Measurements from ENCODE around the gene CEACAM1.
"Not testable (repeated sequence)": the region's sequence is repeated elsewhere in the genome, so short reads cannot be mapped to it uniquely, and the experiment has no call there.

The CEACAM1 gene

DNA sequence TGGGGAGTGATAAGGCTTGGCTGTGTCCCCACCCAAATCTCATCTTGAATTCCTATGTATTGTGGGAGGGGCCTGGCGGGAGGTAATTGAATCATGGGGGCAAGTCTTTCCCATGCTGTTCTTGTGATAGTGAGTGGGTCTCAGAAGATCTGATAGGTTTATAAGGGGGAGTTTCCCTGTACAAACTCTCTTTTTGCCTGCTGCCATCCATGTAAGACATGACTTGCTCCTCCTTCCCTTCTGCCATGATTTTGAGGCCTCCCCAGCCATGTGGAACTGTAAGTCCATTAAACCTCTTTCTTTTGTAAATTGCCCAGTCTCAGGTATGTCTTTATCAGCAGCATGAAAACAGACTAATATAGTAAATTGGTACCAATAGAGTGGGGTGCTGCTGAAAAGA, 20.8 kb upstream of the CEACAM1 start:
- H3K27me3 ChIP-seq (ENCODE audit: control insufficient read depth, insufficient read depth, low read length, poor library complexity, severe bottlenecking); H3K27ac ChIP-seq (ENCODE audit: insufficient read depth, low read depth, low read length, poor library complexity, severe bottlenecking); H3K36me3 ChIP-seq (ENCODE audit: control insufficient read depth, insufficient read depth, low read length); H3K4me3 ChIP-seq (ENCODE audit: insufficient read depth, low read depth, low read length); H3K4me1 ChIP-seq (ENCODE audit: control insufficient read depth, insufficient read depth, low read length); H3K9me3 ChIP-seq (ENCODE audit: control insufficient read depth, low read length): not testable (repeated sequence)
- WGBS, 2 experiments: 92 to 93% methylated on average over 1 of the region's 1 CpG

DNA sequence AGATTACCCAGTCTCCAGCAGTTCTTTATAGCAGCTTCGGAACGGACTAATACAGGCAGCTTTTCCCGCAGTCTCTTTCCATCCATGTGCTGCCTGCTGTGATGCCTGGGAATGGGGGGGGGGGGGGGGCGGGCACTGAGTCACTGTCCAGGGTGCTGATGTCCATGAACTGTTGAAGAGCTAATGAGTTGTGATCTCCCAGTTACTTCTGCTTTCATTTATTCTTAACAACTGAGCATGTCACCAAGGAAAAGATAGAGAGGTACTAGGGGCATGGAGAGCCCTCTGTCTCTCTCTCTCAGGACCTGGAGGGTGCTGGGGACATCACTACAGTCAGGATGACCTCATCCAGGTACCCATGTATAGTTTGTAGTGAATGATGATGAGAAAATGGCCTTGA, 20.3 kb upstream of the CEACAM1 start:
- no peaks in the 10 kb centered on the region for H3K27me3 ChIP-seq (ENCODE audit: control insufficient read depth, insufficient read depth, low read length, poor library complexity, severe bottlenecking)
- H3K9me3 ChIP-seq (ENCODE audit: control insufficient read depth, low read length): no peaks in the 10 kb centered on the region
- no peaks in the 10 kb centered on the region for H3K36me3 ChIP-seq (ENCODE audit: control insufficient read depth, insufficient read depth, low read length)
- H3K4me1 ChIP-seq (ENCODE audit: control insufficient read depth, insufficient read depth, low read length): no peaks in the 10 kb centered on the region
- H3K4me3 ChIP-seq (ENCODE audit: insufficient read depth, low read depth, low read length): no peak overlapping the region
- H3K27ac ChIP-seq (ENCODE audit: insufficient read depth, low read depth, low read length, poor library complexity, severe bottlenecking): no peak overlapping the region
- 79 to 80% methylated on average over 2 of the region's 4 CpGs for WGBS, 2 experiments

DNA sequence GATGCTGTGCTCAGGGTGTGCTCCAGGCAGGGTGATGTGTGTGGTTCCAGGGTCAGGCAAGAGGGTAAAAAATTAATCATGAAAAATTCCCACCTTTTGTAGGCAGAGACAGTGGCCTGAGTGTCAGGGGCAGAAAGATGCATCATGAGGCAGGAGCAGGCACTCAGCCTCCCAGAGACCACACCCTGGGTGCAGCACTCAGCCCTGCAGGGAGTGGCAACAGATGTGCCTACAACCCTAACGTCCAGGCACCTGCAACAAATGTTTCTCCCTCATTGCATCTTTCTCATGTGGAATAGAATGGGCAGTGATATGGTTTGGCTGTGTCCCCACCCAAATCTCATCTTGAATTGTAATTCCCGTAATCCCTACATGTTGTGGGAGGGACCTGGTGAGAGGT, 19.6 kb upstream of the CEACAM1 start:
- no peak overlapping the region for H3K4me3 ChIP-seq (ENCODE audit: insufficient read depth, low read depth, low read length)
- H3K27ac ChIP-seq (ENCODE audit: insufficient read depth, low read depth, low read length, poor library complexity, severe bottlenecking): no peak overlapping the region
- no peaks in the 10 kb centered on the region for H3K4me1 ChIP-seq (ENCODE audit: control insufficient read depth, insufficient read depth, low read length)
- H3K9me3 ChIP-seq (ENCODE audit: control insufficient read depth, low read length): no peaks in the 10 kb centered on the region
- no peaks in the 10 kb centered on the region for H3K27me3 ChIP-seq (ENCODE audit: control insufficient read depth, insufficient read depth, low read length, poor library complexity, severe bottlenecking)
- WGBS, 2 experiments: 69 to 70% methylated on average over 2 of the region's 2 CpGs
- H3K36me3 ChIP-seq (ENCODE audit: control insufficient read depth, insufficient read depth, low read length): no peaks in the 10 kb centered on the region

DNA sequence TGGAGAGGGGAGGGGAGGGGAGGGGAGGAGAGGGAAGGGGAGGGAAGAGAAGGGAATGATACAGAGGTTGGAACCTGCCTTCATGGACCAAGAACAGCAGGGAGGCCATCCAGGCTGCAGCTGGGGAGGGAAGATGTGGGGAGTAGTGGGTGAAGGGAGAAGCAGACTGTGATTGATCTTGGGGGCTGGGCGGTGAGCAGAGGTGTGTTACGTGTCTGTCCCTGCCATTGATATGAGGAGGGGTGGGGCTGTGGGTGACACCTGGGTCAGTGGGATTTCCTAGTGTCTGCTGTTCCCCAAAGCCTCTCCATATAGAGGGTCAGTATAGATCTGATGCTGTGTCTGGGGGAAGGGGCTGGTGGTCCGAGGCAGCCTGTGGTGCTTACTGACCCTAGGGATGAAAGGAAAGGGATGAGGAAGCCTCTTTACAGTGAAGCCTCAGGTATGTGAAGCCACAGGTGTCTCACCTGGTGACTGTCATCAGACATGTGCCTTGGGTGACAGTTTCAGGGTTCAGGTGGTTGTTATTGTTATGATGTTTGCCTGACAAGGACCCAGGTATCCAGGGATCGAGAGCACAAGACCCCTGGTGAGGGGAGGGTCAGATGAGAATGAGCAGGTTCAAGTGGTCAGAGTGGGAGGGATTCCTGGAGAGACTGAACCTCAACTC, 18.7 kb upstream of the CEACAM1 start:
- WGBS, 2 experiments: 83 to 87% methylated on average over 4 of the region's 4 CpGs
- H3K27me3 ChIP-seq (ENCODE audit: control insufficient read depth, insufficient read depth, low read length, poor library complexity, severe bottlenecking): no peaks in the 10 kb centered on the region
- H3K9me3 ChIP-seq (ENCODE audit: control insufficient read depth, low read length): no peaks in the 10 kb centered on the region
- H3K4me1 ChIP-seq (ENCODE audit: control insufficient read depth, insufficient read depth, low read length): no peaks in the 10 kb centered on the region
- no peak overlapping the region for H3K4me3 ChIP-seq (ENCODE audit: insufficient read depth, low read depth, low read length)
- no peaks in the 10 kb centered on the region for H3K36me3 ChIP-seq (ENCODE audit: control insufficient read depth, insufficient read depth, low read length)
- H3K27ac ChIP-seq (ENCODE audit: insufficient read depth, low read depth, low read length, poor library complexity, severe bottlenecking): no peak overlapping the region

DNA sequence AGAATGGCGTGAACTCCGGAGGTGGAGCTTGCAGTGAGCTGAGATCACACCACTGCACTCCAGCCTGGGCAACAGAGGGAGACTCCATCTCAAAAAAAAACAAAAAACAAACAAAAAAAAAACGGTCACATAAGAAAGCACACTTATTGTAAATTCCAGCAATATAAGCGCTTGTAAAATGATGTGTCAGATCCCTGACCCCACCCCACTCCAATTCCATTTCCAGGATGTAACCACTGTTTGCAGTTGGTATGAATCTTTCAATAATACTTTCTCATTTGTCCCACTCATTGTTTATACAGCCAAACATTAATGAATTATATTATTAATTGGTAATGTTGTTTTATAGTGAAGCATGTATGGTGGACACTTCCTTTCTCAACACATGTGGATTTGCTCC, 15.9 kb upstream of the CEACAM1 start:
- no peaks in the 10 kb centered on the region for H3K36me3 ChIP-seq (ENCODE audit: control insufficient read depth, insufficient read depth, low read length)
- 89 to 91% methylated on average over 4 of the region's 4 CpGs for WGBS, 2 experiments
- peaks cover 13% of the 10 kb centered on the region for H3K4me1 ChIP-seq (ENCODE audit: control insufficient read depth, insufficient read depth, low read length)
- no peaks in the 10 kb centered on the region for H3K27me3 ChIP-seq (ENCODE audit: control insufficient read depth, insufficient read depth, low read length, poor library complexity, severe bottlenecking)
- no peak overlapping the region for H3K4me3 ChIP-seq (ENCODE audit: insufficient read depth, low read depth, low read length)
- H3K27ac ChIP-seq (ENCODE audit: insufficient read depth, low read depth, low read length, poor library complexity, severe bottlenecking): no peak overlapping the region
- H3K9me3 ChIP-seq (ENCODE audit: control insufficient read depth, low read length): no peaks in the 10 kb centered on the region

DNA sequence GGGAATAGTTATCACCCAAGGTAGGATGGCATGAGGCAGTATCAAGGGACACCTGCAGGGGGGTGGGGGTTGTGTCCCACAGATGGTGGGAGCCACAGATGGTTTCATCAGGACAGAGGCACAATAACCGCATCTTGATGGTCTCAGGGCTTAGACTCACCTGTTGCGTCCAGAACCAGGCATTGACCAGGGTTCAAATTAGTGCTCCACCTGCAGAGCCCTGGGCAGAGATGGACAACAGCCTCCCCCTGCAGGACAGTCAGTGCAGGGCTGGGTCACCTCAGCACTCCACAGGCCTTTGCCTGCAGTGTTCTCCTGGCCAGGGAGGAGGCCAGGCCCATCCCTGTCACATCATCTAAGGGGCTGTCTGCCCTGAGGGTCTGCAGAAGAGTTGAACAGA, 14.5 kb upstream of the CEACAM1 start:
- H3K27ac ChIP-seq (ENCODE audit: insufficient read depth, low read depth, low read length, poor library complexity, severe bottlenecking): no peak overlapping the region
- no peaks in the 10 kb centered on the region for H3K27me3 ChIP-seq (ENCODE audit: control insufficient read depth, insufficient read depth, low read length, poor library complexity, severe bottlenecking)
- H3K4me1 ChIP-seq (ENCODE audit: control insufficient read depth, insufficient read depth, low read length): peaks cover 14% of the 10 kb centered on the region
- no peaks in the 10 kb centered on the region for H3K9me3 ChIP-seq (ENCODE audit: control insufficient read depth, low read length)
- 95 to 97% methylated on average over 2 of the region's 2 CpGs for WGBS, 2 experiments
- H3K4me3 ChIP-seq (ENCODE audit: insufficient read depth, low read depth, low read length): no peak overlapping the region
- no peaks in the 10 kb centered on the region for H3K36me3 ChIP-seq (ENCODE audit: control insufficient read depth, insufficient read depth, low read length)

DNA sequence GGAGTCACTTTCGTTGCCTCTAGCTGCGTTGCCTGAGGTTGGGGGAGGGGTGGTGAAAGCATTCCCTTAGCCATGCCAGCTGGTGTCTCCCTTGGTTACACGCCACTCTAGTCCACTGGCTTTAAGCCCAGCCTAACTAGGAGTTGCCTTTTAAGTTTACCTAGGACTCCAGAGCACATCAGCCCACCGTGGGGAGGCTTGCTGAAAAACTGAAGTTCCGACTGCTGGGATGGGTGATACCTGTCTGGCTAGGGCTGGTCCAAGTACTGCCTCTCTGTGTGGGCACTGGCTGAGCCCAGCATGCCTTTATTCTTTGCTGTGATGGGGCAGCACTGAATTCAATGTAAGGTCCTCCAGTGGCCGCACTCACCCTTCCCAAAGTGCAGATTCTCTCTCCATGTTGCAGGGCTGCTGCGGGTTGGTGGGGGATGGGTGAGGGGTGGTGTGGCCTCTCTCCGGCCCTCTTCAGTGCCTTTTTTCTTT, 11.8 kb upstream of the CEACAM1 start:
- H3K27me3 ChIP-seq (ENCODE audit: control insufficient read depth, insufficient read depth, low read length, poor library complexity, severe bottlenecking): no peaks in the 10 kb centered on the region
- no peaks in the 10 kb centered on the region for H3K36me3 ChIP-seq (ENCODE audit: control insufficient read depth, insufficient read depth, low read length)
- 40 to 43% methylated on average over 8 of the region's 8 CpGs for WGBS, 2 experiments
- H3K4me3 ChIP-seq (ENCODE audit: insufficient read depth, low read depth, low read length): no peak overlapping the region
- H3K4me1 ChIP-seq (ENCODE audit: control insufficient read depth, insufficient read depth, low read length): peaks cover 14% of the 10 kb centered on the region
- H3K9me3 ChIP-seq (ENCODE audit: control insufficient read depth, low read length): no peaks in the 10 kb centered on the region
- no peak overlapping the region for H3K27ac ChIP-seq (ENCODE audit: insufficient read depth, low read depth, low read length, poor library complexity, severe bottlenecking)

DNA sequence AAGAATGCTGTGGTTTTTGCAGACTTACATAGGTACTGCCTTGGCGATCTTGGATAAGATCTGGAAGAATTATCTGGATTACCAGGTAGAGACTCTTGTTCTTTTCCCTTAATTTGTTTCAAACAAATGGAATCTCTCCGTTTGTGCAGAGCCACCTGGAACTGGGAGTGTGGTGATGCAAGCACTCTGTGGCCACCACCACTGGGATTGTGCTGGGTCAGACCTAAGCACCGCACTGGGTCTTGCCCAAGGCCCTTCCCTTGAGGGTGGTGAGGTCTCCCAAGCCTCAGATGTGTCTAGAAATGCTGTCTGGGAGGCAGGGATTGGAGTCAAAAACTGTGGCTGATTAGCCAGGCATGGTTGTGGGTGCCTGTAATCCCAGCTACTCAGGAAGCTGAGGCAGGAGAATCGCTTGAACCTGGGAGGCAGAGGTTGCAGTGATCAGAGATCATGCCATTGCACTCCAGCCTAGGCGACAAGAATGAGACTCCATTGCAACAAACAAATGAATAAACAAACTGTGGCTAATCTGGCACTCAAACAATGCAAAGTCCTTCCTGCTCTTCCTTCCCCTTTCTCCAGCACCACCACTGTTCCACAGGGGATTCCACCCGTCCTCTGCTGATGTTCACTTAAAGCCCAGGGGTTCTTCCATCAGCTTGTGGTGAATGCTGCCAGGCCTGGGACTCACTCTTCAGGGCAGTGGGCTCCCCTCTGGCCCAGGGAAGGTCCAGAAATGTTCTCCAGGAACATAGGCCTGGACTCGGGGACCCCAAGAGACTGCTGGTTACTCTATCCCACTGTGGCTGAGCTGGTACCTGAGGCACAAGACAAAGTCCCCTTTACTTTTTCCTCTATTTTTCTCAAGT, 10.8 kb upstream of the CEACAM1 start:
- no peaks in the 10 kb centered on the region for H3K9me3 ChIP-seq (ENCODE audit: control insufficient read depth, low read length)
- H3K4me1 ChIP-seq (ENCODE audit: control insufficient read depth, insufficient read depth, low read length): peaks cover 14% of the 10 kb centered on the region
- no peaks in the 10 kb centered on the region for H3K27me3 ChIP-seq (ENCODE audit: control insufficient read depth, insufficient read depth, low read length, poor library complexity, severe bottlenecking)
- WGBS, 2 experiments: 90 to 91% methylated on average over 7 of the region's 7 CpGs
- no peak overlapping the region for H3K27ac ChIP-seq (ENCODE audit: insufficient read depth, low read depth, low read length, poor library complexity, severe bottlenecking)
- H3K36me3 ChIP-seq (ENCODE audit: control insufficient read depth, insufficient read depth, low read length): no peaks in the 10 kb centered on the region
- no peak overlapping the region for H3K4me3 ChIP-seq (ENCODE audit: insufficient read depth, low read depth, low read length)

DNA sequence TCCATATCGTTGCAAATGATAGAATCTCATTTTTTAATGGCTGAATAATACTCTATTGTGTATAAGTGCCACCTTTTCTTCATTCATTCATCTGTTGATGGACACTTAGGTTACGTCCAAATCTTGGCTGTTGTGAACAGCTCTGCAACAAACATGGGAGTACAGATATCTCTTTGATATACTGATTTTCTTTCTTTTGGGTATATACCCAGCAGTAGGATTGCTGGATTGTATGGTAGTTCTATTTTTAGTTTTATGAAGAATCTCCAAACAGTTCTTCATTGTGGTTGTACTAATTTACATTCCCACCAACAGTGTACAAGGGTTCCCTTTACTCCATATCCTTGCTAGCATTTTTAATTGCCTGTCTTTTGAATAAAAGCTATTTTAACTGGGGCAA, 7.0 kb upstream of the CEACAM1 start:
- WGBS, 2 experiments: 98 to 100% methylated on average over 1 to 2 of the region's 2 CpGs
- H3K27me3 ChIP-seq (ENCODE audit: control insufficient read depth, insufficient read depth, low read length, poor library complexity, severe bottlenecking); H3K27ac ChIP-seq (ENCODE audit: insufficient read depth, low read depth, low read length, poor library complexity, severe bottlenecking); H3K4me3 ChIP-seq (ENCODE audit: insufficient read depth, low read depth, low read length); H3K9me3 ChIP-seq (ENCODE audit: control insufficient read depth, low read length); H3K36me3 ChIP-seq (ENCODE audit: control insufficient read depth, insufficient read depth, low read length): not testable (repeated sequence)
- H3K4me1 ChIP-seq (ENCODE audit: control insufficient read depth, insufficient read depth, low read length): peaks cover 12% of the 10 kb centered on the region

DNA sequence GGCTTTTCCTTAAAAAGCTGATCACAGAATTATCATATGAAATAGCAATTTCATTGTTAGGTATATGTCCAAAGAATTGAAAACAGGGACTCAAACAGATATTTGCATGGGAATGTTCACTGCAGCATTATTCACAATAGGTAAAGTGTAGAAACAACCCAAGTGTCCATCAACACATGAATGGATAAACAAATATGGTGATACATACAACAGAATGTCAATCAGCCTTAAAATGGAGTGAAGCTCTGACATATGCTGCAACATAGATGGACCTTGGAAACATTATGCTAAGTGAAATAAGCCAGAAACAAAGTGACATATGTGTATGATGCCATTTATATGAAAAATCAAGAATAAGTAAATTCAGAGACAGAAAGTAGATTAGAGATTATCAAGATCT, 6.1 kb upstream of the CEACAM1 start:
- Histone ChIP-seq H3K27ac (ENCODE audit: insufficient read depth, low read depth, low read length, poor library complexity, severe bottlenecking) (no peak overlapping the region), H3K36me3 (ENCODE audit: control insufficient read depth, insufficient read depth, low read length) (no peaks in the 10 kb centered on the region), H3K9me3 (ENCODE audit: control insufficient read depth, low read length) (no peaks in the 10 kb centered on the region), H3K4me3 (ENCODE audit: insufficient read depth, low read depth, low read length) (no peak overlapping the region), H3K4me1 (ENCODE audit: control insufficient read depth, insufficient read depth, low read length) (peaks cover 3% of the 10 kb centered on the region), H3K27me3 (ENCODE audit: control insufficient read depth, insufficient read depth, low read length, poor library complexity, severe bottlenecking) (no peaks in the 10 kb centered on the region)

Measured in ectodermal cell (in vitro differentiated cells).